Measurements from ENCODE around the gene IL36B. TPM values are rescaled to one million over a fixed set of nuclear protein-coding genes. Genes with fewer than 3 reads are reported as not detected.

The IL36B gene
- total RNA-seq, 1 donor from 2014 or later: not detected

GRCh38 chr2:113002677-113003076, 50.0 kb downstream of the IL36B start:
- Histone ChIP-seq H3K36me3 (ENCODE audit: insufficient read depth, low read length) (no peaks in the 10 kb centered on the region), H3K4me3 (ENCODE audit: insufficient read depth, low read depth, low read length) (no peak overlapping the region), H3K9ac (ENCODE audit: low read length) (no peak overlapping the region), H3K4me2 (ENCODE audit: low read length) (no peak overlapping the region), H3K27ac (ENCODE audit: low read depth, low read length) (no peak overlapping the region), H4K20me1 (ENCODE audit: insufficient read depth, low read length) (no peaks in the 10 kb centered on the region), H3K79me2 (ENCODE audit: insufficient read depth, low read length) (no peaks in the 10 kb centered on the region), H3K4me1 (ENCODE audit: insufficient read depth, low read length) (no peaks in the 10 kb centered on the region), H2AFZ (ENCODE audit: low read depth, low read length) (no peak overlapping the region), H3K9me3 (ENCODE audit: insufficient read depth, low read depth, low read length) (no peaks in the 10 kb centered on the region), H3K27me3 (ENCODE audit: insufficient read depth, low read length) (peaks cover under 1% of the 10 kb centered on the region)
- FAIRE-seq (no peak), DNase-seq (ENCODE audit: low read depth) (no peak)
- Mint-ChIP-seq H3K4me1 (ENCODE audit: low read depth, unreplicated experiment) (no peaks in the 10 kb centered on the region), H3K4me3 (ENCODE audit: unreplicated experiment) (no peak overlapping the region), H3K27me3 (ENCODE audit: low read depth, unreplicated experiment) (peaks cover 13% of the 10 kb centered on the region), H3K27ac (ENCODE audit: unreplicated experiment) (no peak overlapping the region), H3K9me3 (ENCODE audit: unreplicated experiment) (peaks cover 11% of the 10 kb centered on the region), H3K36me3 (ENCODE audit: low read depth, unreplicated experiment) (no peaks in the 10 kb centered on the region)
- TF ChIP-seq CTCF (IDR thresholded peaks at IDR 0.05; ENCODE audit: insufficient read depth, low read depth, low read length) (no peak), EZH2 (IDR thresholded peaks at IDR 0.05; ENCODE audit: insufficient read depth, low read length) (no peak)

GRCh38 chr2:113000436-113000835, 52.2 kb downstream of the IL36B start:
- Mint-ChIP-seq H3K4me1 (ENCODE audit: low read depth, unreplicated experiment) (no peaks in the 10 kb centered on the region), H3K27ac (ENCODE audit: unreplicated experiment) (no peak overlapping the region), H3K4me3 (ENCODE audit: unreplicated experiment) (no peak overlapping the region), H3K36me3 (ENCODE audit: low read depth, unreplicated experiment) (no peaks in the 10 kb centered on the region), H3K27me3 (ENCODE audit: low read depth, unreplicated experiment) (peaks cover 11% of the 10 kb centered on the region), H3K9me3 (ENCODE audit: unreplicated experiment) (peaks cover 11% of the 10 kb centered on the region)
- H3K9ac ChIP-seq (ENCODE audit: low read length): no peak overlapping the region
- DNase-seq (ENCODE audit: low read depth) (no peak), FAIRE-seq (no peak)
- no peaks in the 10 kb centered on the region for H3K9me3 ChIP-seq (ENCODE audit: insufficient read depth, low read depth, low read length)
- H3K4me3 ChIP-seq (ENCODE audit: insufficient read depth, low read depth, low read length): no peak overlapping the region
- peaks cover 4% of the 10 kb centered on the region for H3K27me3 ChIP-seq (ENCODE audit: insufficient read depth, low read length)
- H2AFZ ChIP-seq (ENCODE audit: low read depth, low read length): no peak overlapping the region
- H3K4me1 ChIP-seq (ENCODE audit: insufficient read depth, low read length): no peaks in the 10 kb centered on the region
- H3K36me3 ChIP-seq (ENCODE audit: insufficient read depth, low read length): no peaks in the 10 kb centered on the region
- H3K4me2 ChIP-seq (ENCODE audit: low read length): no peak overlapping the region
- H4K20me1 ChIP-seq (ENCODE audit: insufficient read depth, low read length): no peaks in the 10 kb centered on the region
- TF ChIP-seq EZH2 (IDR thresholded peaks at IDR 0.05; ENCODE audit: insufficient read depth, low read length) (no peak), CTCF (IDR thresholded peaks at IDR 0.05; ENCODE audit: insufficient read depth, low read depth, low read length) (no peak)
- H3K27ac ChIP-seq (ENCODE audit: low read depth, low read length): no peak overlapping the region
- no peaks in the 10 kb centered on the region for H3K79me2 ChIP-seq (ENCODE audit: insufficient read depth, low read length)

- Mint-ChIP-seq H3K36me3 (ENCODE audit: low read depth, unreplicated experiment) (no peaks in the 10 kb centered on the region), H3K27me3 (ENCODE audit: low read depth, unreplicated experiment) (peaks cover 5% of the 10 kb centered on the region), H3K27ac (ENCODE audit: unreplicated experiment) (no peak overlapping the region), H3K4me3 (ENCODE audit: unreplicated experiment) (no peak overlapping the region), H3K9me3 (ENCODE audit: unreplicated experiment) (peaks cover 11% of the 10 kb centered on the region), H3K4me1 (ENCODE audit: low read depth, unreplicated experiment) (no peaks in the 10 kb centered on the region)
- H3K79me2 ChIP-seq (ENCODE audit: insufficient read depth, low read length): no peaks in the 10 kb centered on the region
- no peak overlapping the region for H2AFZ ChIP-seq (ENCODE audit: low read depth, low read length)
- peaks cover 6% of the 10 kb centered on the region for H3K27me3 ChIP-seq (ENCODE audit: insufficient read depth, low read length)
- H3K9me3 ChIP-seq (ENCODE audit: insufficient read depth, low read depth, low read length): no peaks in the 10 kb centered on the region
- no peak overlapping the region for H3K27ac ChIP-seq (ENCODE audit: low read depth, low read length)
- no peak for DNase-seq (ENCODE audit: low read depth)
- H3K4me2 ChIP-seq (ENCODE audit: low read length): no peak overlapping the region
- TF ChIP-seq EZH2 (IDR thresholded peaks at IDR 0.05; ENCODE audit: insufficient read depth, low read length) (no peak), CTCF (IDR thresholded peaks at IDR 0.05; ENCODE audit: insufficient read depth, low read depth, low read length) (no peak)
- no peak overlapping the region for H3K4me3 ChIP-seq (ENCODE audit: insufficient read depth, low read depth, low read length)
- no peaks in the 10 kb centered on the region for H3K36me3 ChIP-seq (ENCODE audit: insufficient read depth, low read length)
- no peaks in the 10 kb centered on the region for H4K20me1 ChIP-seq (ENCODE audit: insufficient read depth, low read length)
- H3K4me1 ChIP-seq (ENCODE audit: insufficient read depth, low read length): no peaks in the 10 kb centered on the region
- peak; percentile 9 for FAIRE-seq
- no peak overlapping the region for H3K9ac ChIP-seq (ENCODE audit: low read length)
Observed at GRCh38 chr2:112997151-112997550, 55.5 kb downstream of the IL36B start.

Measured in astrocyte (in vitro differentiated cells and primary cell).